ENCODE results near the gene GPRIN2. TPM values are rescaled to one million over a fixed set of nuclear protein-coding genes. Genes with fewer than 3 reads are reported as not detected.
"Not testable (repeated sequence)": the region's sequence is repeated elsewhere in the genome, so short reads cannot be mapped to it uniquely, and the experiment has no call there.

GPRIN2 gene
- polyA plus RNA-seq, 1 donor from 2014 or later: 7.1 TPM

GRCh38 chr10:46581997-46582396 lies 25.5 kb upstream of the GPRIN2 start:
- not testable (repeated sequence) for H3K79me2 ChIP-seq (replicated peaks; ENCODE audit: insufficient read depth, low read length); H3F3A ChIP-seq (ENCODE audit: insufficient read depth, low read length, poor library complexity, severe bottlenecking); H4K20me1 ChIP-seq (ENCODE audit: insufficient read depth); H3K9ac ChIP-seq (ENCODE audit: low read length); H3K4me3 ChIP-seq (ENCODE audit: low read length); H3K36me3 ChIP-seq (ENCODE audit: insufficient read depth, low read length); H3K4me2 ChIP-seq (ENCODE audit: low read length); H3K27me3 ChIP-seq (ENCODE audit: insufficient read depth, low read depth, low read length); H3K27ac ChIP-seq (ENCODE audit: low read length); H2AFZ ChIP-seq (ENCODE audit: low read depth, low read length); H3K9me2 ChIP-seq (ENCODE audit: insufficient read depth, low read length); H3K9me3 ChIP-seq (ENCODE audit: low read length)

- not testable (repeated sequence) for H3K4me2 ChIP-seq (ENCODE audit: low read length); H3K36me3 ChIP-seq (ENCODE audit: insufficient read depth, low read length); H3K9me2 ChIP-seq (ENCODE audit: insufficient read depth, low read length)
Observed at GRCh38 chr10:46579378-46579777, 22.9 kb upstream of the GPRIN2 start.

GRCh38 chr10:46578474-46579178 lies 22.2 kb upstream of the GPRIN2 start, which contains the start of gene SYT15:
Gene SYT15 (plus strand): TSS chr10:46579128. CDS start chr10:46579169, 41 bp downstream.
- H3K27ac ChIP-seq (ENCODE audit: low read length); H3K4me2 ChIP-seq (ENCODE audit: low read length); H3K4me3 ChIP-seq (ENCODE audit: low read length): not testable (repeated sequence)

More at GRCh38 chr10:46579378-46579777, 22.9 kb upstream of the GPRIN2 start:
- H3K9me3 ChIP-seq (ENCODE audit: low read length); H3K27ac ChIP-seq (ENCODE audit: low read length); H3K4me3 ChIP-seq (ENCODE audit: low read length); H2AFZ ChIP-seq (ENCODE audit: low read depth, low read length); H4K20me1 ChIP-seq (ENCODE audit: insufficient read depth); H3K27me3 ChIP-seq (ENCODE audit: insufficient read depth, low read depth, low read length); H3K79me2 ChIP-seq (replicated peaks; ENCODE audit: insufficient read depth, low read length); H3F3A ChIP-seq (ENCODE audit: insufficient read depth, low read length, poor library complexity, severe bottlenecking); H3K9ac ChIP-seq (ENCODE audit: low read length): not testable (repeated sequence)

GRCh38 chr10:46577624-46578473 lies 21.4 kb upstream of the GPRIN2 start:
- not testable (repeated sequence) for H3K36me3 ChIP-seq (ENCODE audit: insufficient read depth, low read length); H3K9ac ChIP-seq (ENCODE audit: low read length); H3K9me3 ChIP-seq (ENCODE audit: low read length); H3K4me3 ChIP-seq (ENCODE audit: low read length); H4K20me1 ChIP-seq (ENCODE audit: insufficient read depth); H3K9me2 ChIP-seq (ENCODE audit: insufficient read depth, low read length); H3K79me2 ChIP-seq (replicated peaks; ENCODE audit: insufficient read depth, low read length); H3F3A ChIP-seq (ENCODE audit: insufficient read depth, low read length, poor library complexity, severe bottlenecking); H2AFZ ChIP-seq (ENCODE audit: low read depth, low read length); H3K27me3 ChIP-seq (ENCODE audit: insufficient read depth, low read depth, low read length); H3K27ac ChIP-seq (ENCODE audit: low read length); H3K4me2 ChIP-seq (ENCODE audit: low read length)

More at GRCh38 chr10:46578474-46579178, 22.2 kb upstream of the GPRIN2 start, which contains the start of gene SYT15:
- H3K9me3 ChIP-seq (ENCODE audit: low read length); H2AFZ ChIP-seq (ENCODE audit: low read depth, low read length); H3K27me3 ChIP-seq (ENCODE audit: insufficient read depth, low read depth, low read length); H4K20me1 ChIP-seq (ENCODE audit: insufficient read depth); H3K36me3 ChIP-seq (ENCODE audit: insufficient read depth, low read length); H3K79me2 ChIP-seq (replicated peaks; ENCODE audit: insufficient read depth, low read length); H3F3A ChIP-seq (ENCODE audit: insufficient read depth, low read length, poor library complexity, severe bottlenecking); H3K9ac ChIP-seq (ENCODE audit: low read length); H3K9me2 ChIP-seq (ENCODE audit: insufficient read depth, low read length): not testable (repeated sequence)

GRCh38 chr10:46573884-46574283 lies 17.4 kb upstream of the GPRIN2 start:
- H3K9me3 ChIP-seq (ENCODE audit: low read length); H3K36me3 ChIP-seq (ENCODE audit: insufficient read depth, low read length); H3K4me2 ChIP-seq (ENCODE audit: low read length); H3K27me3 ChIP-seq (ENCODE audit: insufficient read depth, low read depth, low read length); H3K27ac ChIP-seq (ENCODE audit: low read length); H3F3A ChIP-seq (ENCODE audit: insufficient read depth, low read length, poor library complexity, severe bottlenecking); H3K9me2 ChIP-seq (ENCODE audit: insufficient read depth, low read length); H3K79me2 ChIP-seq (replicated peaks; ENCODE audit: insufficient read depth, low read length); H3K9ac ChIP-seq (ENCODE audit: low read length); H2AFZ ChIP-seq (ENCODE audit: low read depth, low read length); H3K4me3 ChIP-seq (ENCODE audit: low read length); H4K20me1 ChIP-seq (ENCODE audit: insufficient read depth): not testable (repeated sequence)

GRCh38 chr10:46573314-46573713 lies 16.9 kb upstream of the GPRIN2 start:
- not testable (repeated sequence) for H3K4me2 ChIP-seq (ENCODE audit: low read length); H4K20me1 ChIP-seq (ENCODE audit: insufficient read depth); H3K9me2 ChIP-seq (ENCODE audit: insufficient read depth, low read length); H3K79me2 ChIP-seq (replicated peaks; ENCODE audit: insufficient read depth, low read length); H2AFZ ChIP-seq (ENCODE audit: low read depth, low read length); H3K9me3 ChIP-seq (ENCODE audit: low read length); H3K36me3 ChIP-seq (ENCODE audit: insufficient read depth, low read length); H3F3A ChIP-seq (ENCODE audit: insufficient read depth, low read length, poor library complexity, severe bottlenecking); H3K27ac ChIP-seq (ENCODE audit: low read length); H3K4me3 ChIP-seq (ENCODE audit: low read length); H3K27me3 ChIP-seq (ENCODE audit: insufficient read depth, low read depth, low read length); H3K9ac ChIP-seq (ENCODE audit: low read length)

- not testable (repeated sequence) for H3K4me2 ChIP-seq (ENCODE audit: low read length); H3K9me2 ChIP-seq (ENCODE audit: insufficient read depth, low read length); H3K36me3 ChIP-seq (ENCODE audit: insufficient read depth, low read length); H3K4me3 ChIP-seq (ENCODE audit: low read length); H2AFZ ChIP-seq (ENCODE audit: low read depth, low read length); H3K27ac ChIP-seq (ENCODE audit: low read length); H3K79me2 ChIP-seq (replicated peaks; ENCODE audit: insufficient read depth, low read length); H4K20me1 ChIP-seq (ENCODE audit: insufficient read depth); H3K9me3 ChIP-seq (ENCODE audit: low read length); H3F3A ChIP-seq (ENCODE audit: insufficient read depth, low read length, poor library complexity, severe bottlenecking); H3K27me3 ChIP-seq (ENCODE audit: insufficient read depth, low read depth, low read length); H3K9ac ChIP-seq (ENCODE audit: low read length)
Observed at GRCh38 chr10:46572765-46573164, 16.3 kb upstream of the GPRIN2 start.

- not testable (repeated sequence) for H3F3A ChIP-seq (ENCODE audit: insufficient read depth, low read length, poor library complexity, severe bottlenecking); H4K20me1 ChIP-seq (ENCODE audit: insufficient read depth); H2AFZ ChIP-seq (ENCODE audit: low read depth, low read length); H3K36me3 ChIP-seq (ENCODE audit: insufficient read depth, low read length); H3K79me2 ChIP-seq (replicated peaks; ENCODE audit: insufficient read depth, low read length); H3K9me3 ChIP-seq (ENCODE audit: low read length); H3K27ac ChIP-seq (ENCODE audit: low read length); H3K27me3 ChIP-seq (ENCODE audit: insufficient read depth, low read depth, low read length); H3K9me2 ChIP-seq (ENCODE audit: insufficient read depth, low read length); H3K4me3 ChIP-seq (ENCODE audit: low read length); H3K9ac ChIP-seq (ENCODE audit: low read length); H3K4me2 ChIP-seq (ENCODE audit: low read length)
Observed at GRCh38 chr10:46570655-46571054, 14.2 kb upstream of the GPRIN2 start.

Measured in neural cell (in vitro differentiated cells).